Measurements from ENCODE around the gene ACACA.

Gene ACACA

GRCh38 chr17:37062021-37062420, 344.6 kb downstream of the ACACA start:
- no peak for DNase-seq

- no peak for DNase-seq
These were observed 345.7 kb downstream of the ACACA start for GRCh38 chr17:37060928-37061327.

GRCh38 chr17:37060094-37060493, 346.5 kb downstream of the ACACA start:
- no peak for DNase-seq

- no peak for DNase-seq
These were observed 347.1 kb downstream of the ACACA start for GRCh38 chr17:37059493-37059892.

- no peak for DNase-seq
These were observed 350.0 kb downstream of the ACACA start for GRCh38 chr17:37056622-37057021.

GRCh38 chr17:37054894-37055293, 351.7 kb downstream of the ACACA start:
- DNase-seq: no peak

- DNase-seq: no peak
These were observed 354.2 kb downstream of the ACACA start for GRCh38 chr17:37052450-37052849.

- no peak for DNase-seq
These were observed 354.8 kb downstream of the ACACA start for GRCh38 chr17:37051833-37052232.

GRCh38 chr17:37051381-37051780, 355.3 kb downstream of the ACACA start:
- DNase-seq: no peak

GRCh38 chr17:37050920-37051319, 355.7 kb downstream of the ACACA start:
- no peak for DNase-seq

- DNase-seq: no peak
These were observed 357.8 kb downstream of the ACACA start for GRCh38 chr17:37048811-37049210.

- peak; percentile 72 for DNase-seq
These were observed 359.0 kb downstream of the ACACA start for GRCh38 chr17:37047631-37048104.

- no peak for DNase-seq
These were observed 361.2 kb downstream of the ACACA start for GRCh38 chr17:37045351-37045922.

GRCh38 chr17:37043201-37043600, 363.4 kb downstream of the ACACA start:
- DNase-seq: no peak

- no peak for DNase-seq
These were observed 364.7 kb downstream of the ACACA start for GRCh38 chr17:37041932-37042331.

GRCh38 chr17:37039269-37039668, 367.4 kb downstream of the ACACA start:
- no peak for DNase-seq

GRCh38 chr17:37037590-37038155, 369.0 kb downstream of the ACACA start:
- no peak for DNase-seq
